GM19467 (cell line): Measurements from ENCODE around the gene ORC3.
"Not testable (repeated sequence)": the region's sequence is repeated elsewhere in the genome, so short reads cannot be mapped to it uniquely, and the experiment has no call there.

ENCODE experiments used
- ATAC-seq: cut with Tn5 transposase; IDR thresholded peaks from one replicate; pipeline ENCODE4 v1.9.1; 2021; ENCODE audit warnings: mild to moderate bottlenecking, moderate library complexity; ENCODE audit not compliant: unreplicated experiment

The ORC3 gene

GRCh38 chr6:87690441-87690840 is 100.5 kb downstream of the ORC3 start:
- ATAC-seq, result no peak

- ATAC-seq, result no peak
Measured at GRCh38 chr6:87692086-87692485, 102.2 kb downstream of the ORC3 start.

GRCh38 chr6:87696817-87697216 is 106.9 kb downstream of the ORC3 start:
- not testable (repeated sequence) for ATAC-seq

- ATAC-seq, result no peak
Measured at GRCh38 chr6:87697581-87698546, 107.9 kb downstream of the ORC3 start.

- no peak for ATAC-seq
Measured at GRCh38 chr6:87698547-87699006, 108.6 kb downstream of the ORC3 start.

- ATAC-seq, result no peak
Measured at GRCh38 chr6:87699576-87699975, 109.6 kb downstream of the ORC3 start.

GRCh38 chr6:87700397-87701343 is 110.7 kb downstream of the ORC3 start:
- ATAC-seq, result peak; percentile 14

GRCh38 chr6:87701344-87701675 is 111.4 kb downstream of the ORC3 start:
- no peak for ATAC-seq

GRCh38 chr6:87701676-87702588 is 112.0 kb downstream of the ORC3 start, which contains the start of gene AKIRIN2:
AKIRIN2 (minus strand) TSS chr6:87702233; CDS start chr6:87701684, 549 bp downstream.
- ATAC-seq, result peak; percentile 60

GRCh38 chr6:87702589-87702945 is 112.6 kb downstream of the ORC3 start:
- peak; percentile 18 for ATAC-seq

- ATAC-seq, result not testable (repeated sequence)
Measured at GRCh38 chr6:87703039-87703438, 113.1 kb downstream of the ORC3 start.

GRCh38 chr6:87705070-87705691 is 115.2 kb downstream of the ORC3 start:
- peak; percentile 43 for ATAC-seq

- ATAC-seq, result no peak
Measured at GRCh38 chr6:87706187-87706966, 116.4 kb downstream of the ORC3 start.

- not testable (repeated sequence) for ATAC-seq
Measured at GRCh38 chr6:87708581-87709427, 118.9 kb downstream of the ORC3 start.

GRCh38 chr6:87710090-87710489 is 120.2 kb downstream of the ORC3 start:
- ATAC-seq, result no peak

- ATAC-seq, result not testable (repeated sequence)
Measured at GRCh38 chr6:87712713-87713112, 122.8 kb downstream of the ORC3 start.

GRCh38 chr6:87714093-87714842 is 124.3 kb downstream of the ORC3 start:
- no peak for ATAC-seq
